ENCODE measurements around the gene PRR20D. TPM values are rescaled to one million over a fixed set of nuclear protein-coding genes. Genes with fewer than 3 reads are reported as not detected.
"Not testable (repeated sequence)": the region's sequence is repeated elsewhere in the genome, so short reads cannot be mapped to it uniquely, and the experiment has no call there.

The PRR20D gene
- not detected for polyA plus RNA-seq (2013, experiment 1 of 2)
- not detected for polyA plus RNA-seq (2013, experiment 2 of 2)

DNA sequence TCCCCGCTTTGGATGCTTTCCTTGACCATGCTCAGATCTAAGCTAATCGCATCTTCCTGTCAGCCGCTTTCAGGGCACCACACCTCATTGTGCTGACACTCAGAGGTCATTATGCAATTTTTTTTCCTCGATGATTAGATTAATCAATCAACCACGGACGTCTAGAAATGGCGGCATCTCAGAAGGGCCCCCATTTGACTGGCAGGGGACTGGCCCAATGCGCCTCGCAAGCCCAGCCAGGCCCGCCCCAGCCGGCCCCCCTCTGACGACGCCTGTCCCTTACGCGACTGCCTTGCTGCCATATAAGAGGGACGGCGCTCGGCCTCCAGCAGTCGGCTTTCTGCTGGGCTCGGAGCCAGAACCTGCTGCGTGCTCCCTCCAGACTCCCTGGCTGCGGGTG lies at the start of gene PRR20D:
Gene PRR20D, plus strand, starts transcription at position 301 of the 400 bp plus-strand sequence. CDS start 387 bp downstream, outside the sequence.
- H3K4me3 ChIP-seq (ENCODE audit: extremely low read depth, insufficient read depth, low read length, poor library complexity, severe bottlenecking); H3K4me1 ChIP-seq (ENCODE audit: control insufficient read depth, insufficient read depth, low read length, poor library complexity, severe bottlenecking); H3K36me3 ChIP-seq (ENCODE audit: control insufficient read depth, insufficient read depth, low read length); H3K27ac ChIP-seq (ENCODE audit: low read depth, low read length, severe bottlenecking); H3K9me3 ChIP-seq (ENCODE audit: control insufficient read depth, low read length): not testable (repeated sequence)
- no CpG with 5 or more reads among the region's 22 CpGs for WGBS, 2 experiments (ENCODE audit: insufficient coverage in 2 of 2)

DNA sequence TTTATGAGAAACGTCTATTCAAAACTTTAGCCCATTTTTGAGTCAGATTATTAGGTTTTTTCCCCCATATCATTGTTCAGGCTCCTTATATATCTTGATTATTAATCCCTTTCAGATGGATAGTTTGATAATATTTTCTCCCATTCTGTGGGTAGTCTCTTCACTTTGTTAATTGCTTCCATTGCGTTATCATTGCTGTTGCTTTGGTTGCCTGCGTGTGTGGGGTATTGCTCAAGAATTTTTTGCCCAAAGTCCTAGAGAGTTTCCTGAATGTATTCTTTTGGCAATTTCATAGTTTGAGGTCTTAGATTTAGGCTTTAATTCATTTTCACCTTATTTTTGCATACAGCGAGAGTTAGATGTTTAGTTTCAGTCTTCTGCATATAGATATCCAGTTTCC lies 45.5 kb upstream of the PRR20D start:
- no peaks in the 10 kb centered on the region for H3K9me3 ChIP-seq (ENCODE audit: control insufficient read depth, low read length)
- H3K36me3 ChIP-seq (ENCODE audit: control insufficient read depth, insufficient read depth, low read length): no peaks in the 10 kb centered on the region

DNA sequence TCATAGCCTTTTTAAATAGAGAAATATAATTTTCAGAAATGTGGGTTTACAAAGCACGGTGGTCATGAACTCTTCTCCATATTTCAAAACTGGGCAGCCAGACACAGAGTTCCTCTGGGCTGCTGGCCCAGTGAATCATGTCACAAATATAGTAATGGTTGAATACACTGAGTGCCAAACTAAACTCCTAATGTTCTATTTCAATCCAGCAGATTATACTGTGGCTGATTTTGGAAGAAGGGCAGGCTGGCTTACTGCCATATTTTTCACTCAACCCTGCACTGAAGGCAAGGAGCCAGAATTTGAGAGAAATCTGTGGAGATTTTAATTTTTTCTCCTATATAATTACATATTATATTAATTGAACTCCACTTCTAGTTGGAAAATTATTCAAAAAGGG lies 36.8 kb upstream of the PRR20D start:
- WGBS, 2 experiments (ENCODE audit: insufficient coverage in 2 of 2): no CpG with 5 or more reads among the region's 1 CpG
- no peaks in the 10 kb centered on the region for H3K4me1 ChIP-seq (ENCODE audit: control insufficient read depth, insufficient read depth, low read length, poor library complexity, severe bottlenecking)
- H3K9me3 ChIP-seq (ENCODE audit: control insufficient read depth, low read length): no peaks in the 10 kb centered on the region
- no peaks in the 10 kb centered on the region for H3K36me3 ChIP-seq (ENCODE audit: control insufficient read depth, insufficient read depth, low read length)
- no peak overlapping the region for H3K4me3 ChIP-seq (ENCODE audit: extremely low read depth, insufficient read depth, low read length, poor library complexity, severe bottlenecking)
- no peak overlapping the region for H3K27ac ChIP-seq (ENCODE audit: low read depth, low read length, severe bottlenecking)

More for the DNA sequence above, 45.5 kb upstream of the PRR20D start:
- Histone ChIP-seq H3K4me1 (ENCODE audit: control insufficient read depth, insufficient read depth, low read length, poor library complexity, severe bottlenecking) (no peaks in the 10 kb centered on the region), H3K27ac (ENCODE audit: low read depth, low read length, severe bottlenecking) (no peak overlapping the region), H3K4me3 (ENCODE audit: extremely low read depth, insufficient read depth, low read length, poor library complexity, severe bottlenecking) (no peak overlapping the region)
- WGBS, 2 experiments (ENCODE audit: insufficient coverage in 2 of 2): no CpG with 5 or more reads among the region's 4 CpGs

DNA sequence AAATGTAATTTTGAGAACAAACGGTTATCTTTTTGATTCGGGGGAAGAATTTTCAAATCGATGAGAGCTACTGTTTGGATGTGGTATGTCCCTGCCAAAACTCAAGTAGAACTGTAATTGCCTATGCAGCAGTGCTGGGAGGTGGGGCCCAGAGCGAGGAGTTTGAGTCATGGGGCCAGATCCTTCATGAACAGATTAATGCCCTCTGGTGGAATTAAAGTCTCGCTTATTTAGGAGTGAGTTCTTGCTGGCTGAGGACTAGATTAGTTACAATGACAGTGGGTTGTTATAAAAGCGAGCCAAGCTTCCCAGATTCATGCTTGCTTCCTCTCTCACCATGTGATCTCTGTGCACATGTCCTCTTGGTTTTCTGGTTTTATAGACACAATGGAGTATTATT lies 31.5 kb upstream of the PRR20D start:
- WGBS, 2 experiments (ENCODE audit: insufficient coverage in 2 of 2): 83 to 93% methylated on average over 2 to 5 of the region's 6 CpGs
- Histone ChIP-seq H3K27ac (ENCODE audit: low read depth, low read length, severe bottlenecking) (no peak overlapping the region), H3K4me3 (ENCODE audit: extremely low read depth, insufficient read depth, low read length, poor library complexity, severe bottlenecking) (no peak overlapping the region), H3K4me1 (ENCODE audit: control insufficient read depth, insufficient read depth, low read length, poor library complexity, severe bottlenecking) (no peaks in the 10 kb centered on the region), H3K36me3 (ENCODE audit: control insufficient read depth, insufficient read depth, low read length) (no peaks in the 10 kb centered on the region), H3K9me3 (ENCODE audit: control insufficient read depth, low read length) (no peaks in the 10 kb centered on the region)

DNA sequence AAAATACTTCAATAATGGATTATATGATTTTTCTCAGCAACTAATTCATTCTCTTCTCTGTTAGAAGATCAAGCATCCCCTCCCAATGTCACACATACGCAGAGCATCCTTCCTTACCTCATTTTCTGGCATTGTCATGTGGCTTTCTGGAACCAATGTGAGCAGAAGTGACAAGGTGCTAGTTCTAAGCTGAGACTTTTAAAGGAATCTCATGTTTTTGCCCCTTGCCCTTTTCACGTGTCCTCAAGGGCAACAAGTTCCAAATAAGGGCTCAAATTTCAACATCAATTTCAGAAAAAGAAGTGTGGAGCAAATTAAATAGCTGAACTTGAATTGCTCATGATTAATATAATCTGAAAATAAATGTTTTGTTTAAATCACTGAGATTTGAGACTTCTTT lies 24.3 kb upstream of the PRR20D start:
- Histone ChIP-seq H3K9me3 (ENCODE audit: control insufficient read depth, low read length) (no peaks in the 10 kb centered on the region), H3K4me1 (ENCODE audit: control insufficient read depth, insufficient read depth, low read length, poor library complexity, severe bottlenecking) (no peaks in the 10 kb centered on the region), H3K4me3 (ENCODE audit: extremely low read depth, insufficient read depth, low read length, poor library complexity, severe bottlenecking) (no peak overlapping the region), H3K27ac (ENCODE audit: low read depth, low read length, severe bottlenecking) (no peak overlapping the region), H3K36me3 (ENCODE audit: control insufficient read depth, insufficient read depth, low read length) (no peaks in the 10 kb centered on the region)
- 60 to 67% methylated on average over 1 of the region's 2 CpGs for WGBS, 2 experiments (ENCODE audit: insufficient coverage in 2 of 2)

DNA sequence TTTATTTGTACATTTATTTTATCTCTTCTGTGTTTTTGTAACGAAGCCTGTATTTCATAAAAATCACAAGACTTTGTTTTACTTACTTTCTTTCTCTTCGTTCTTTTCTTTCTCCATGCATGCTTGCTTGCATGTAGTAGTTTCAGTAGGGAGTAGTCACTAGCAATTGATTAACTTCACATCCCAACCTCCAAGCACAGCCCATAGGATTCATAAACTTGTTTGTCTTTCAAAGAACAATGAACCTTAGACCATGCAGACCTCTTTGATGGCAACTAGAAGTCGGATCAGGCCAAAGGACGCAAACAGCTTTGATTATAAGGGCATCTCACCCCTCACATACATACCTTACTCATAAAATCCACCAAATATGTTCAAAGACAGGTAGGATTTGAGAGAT lies 22.8 kb upstream of the PRR20D start:
- no peaks in the 10 kb centered on the region for H3K36me3 ChIP-seq (ENCODE audit: control insufficient read depth, insufficient read depth, low read length)
- no peaks in the 10 kb centered on the region for H3K9me3 ChIP-seq (ENCODE audit: control insufficient read depth, low read length)
- no peak overlapping the region for H3K27ac ChIP-seq (ENCODE audit: low read depth, low read length, severe bottlenecking)
- no peak overlapping the region for H3K4me3 ChIP-seq (ENCODE audit: extremely low read depth, insufficient read depth, low read length, poor library complexity, severe bottlenecking)
- WGBS, 2 experiments (ENCODE audit: insufficient coverage in 2 of 2): 94% methylated on average over 2 of the region's 4 CpGs; no CpG with 5 or more reads in 1 of the 2 experiments
- no peaks in the 10 kb centered on the region for H3K4me1 ChIP-seq (ENCODE audit: control insufficient read depth, insufficient read depth, low read length, poor library complexity, severe bottlenecking)

DNA sequence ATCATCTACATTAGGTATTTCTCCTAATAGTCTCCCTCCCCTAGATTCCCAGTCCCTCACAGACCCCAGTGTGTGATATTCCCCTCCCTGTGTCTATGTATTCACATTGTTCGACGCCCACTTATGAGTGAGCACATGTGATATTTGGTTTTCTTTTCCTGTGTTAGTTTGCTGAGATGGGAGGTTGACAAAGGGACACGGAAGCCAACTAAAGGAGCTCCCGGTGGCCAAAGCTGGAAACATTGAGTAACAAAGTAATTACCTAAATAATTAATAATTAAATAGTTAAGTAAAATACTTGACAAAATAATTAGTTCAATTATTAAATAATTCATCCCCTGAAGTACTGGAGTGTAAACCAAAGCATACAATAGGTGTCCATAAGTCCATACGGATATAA lies 21.4 kb upstream of the PRR20D start:
- H3K36me3 ChIP-seq (ENCODE audit: control insufficient read depth, insufficient read depth, low read length): no peaks in the 10 kb centered on the region
- H3K9me3 ChIP-seq (ENCODE audit: control insufficient read depth, low read length): no peaks in the 10 kb centered on the region
- H3K4me1 ChIP-seq (ENCODE audit: control insufficient read depth, insufficient read depth, low read length, poor library complexity, severe bottlenecking): no peaks in the 10 kb centered on the region
- WGBS, 2 experiments (ENCODE audit: insufficient coverage in 2 of 2): 100% methylated on average over 1 of the region's 5 CpGs; no CpG with 5 or more reads in 1 of the 2 experiments
- no peak overlapping the region for H3K27ac ChIP-seq (ENCODE audit: low read depth, low read length, severe bottlenecking)
- no peak overlapping the region for H3K4me3 ChIP-seq (ENCODE audit: extremely low read depth, insufficient read depth, low read length, poor library complexity, severe bottlenecking)

DNA sequence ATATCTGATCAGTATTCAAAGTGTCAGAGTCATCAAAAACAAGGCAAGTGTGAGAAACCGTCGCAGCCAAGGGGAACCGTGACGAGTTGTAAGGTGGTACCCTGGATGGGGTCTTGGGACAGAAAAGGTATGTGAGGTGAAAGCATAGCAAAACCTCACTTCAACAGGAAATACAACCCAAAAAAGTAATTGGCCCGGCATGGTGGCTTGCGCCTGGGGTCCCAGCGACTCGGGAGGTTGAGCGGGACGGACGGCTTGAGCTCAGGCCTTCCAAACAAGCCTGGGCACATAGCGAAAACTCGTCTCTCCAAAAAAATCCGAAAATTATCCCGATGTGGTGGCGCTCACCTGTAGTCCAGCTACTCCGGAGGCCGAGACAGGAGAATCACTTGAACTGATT lies 20.7 kb upstream of the PRR20D start:
- not testable (repeated sequence) for H3K36me3 ChIP-seq (ENCODE audit: control insufficient read depth, insufficient read depth, low read length); H3K27ac ChIP-seq (ENCODE audit: low read depth, low read length, severe bottlenecking); H3K9me3 ChIP-seq (ENCODE audit: control insufficient read depth, low read length); H3K4me1 ChIP-seq (ENCODE audit: control insufficient read depth, insufficient read depth, low read length, poor library complexity, severe bottlenecking); H3K4me3 ChIP-seq (ENCODE audit: extremely low read depth, insufficient read depth, low read length, poor library complexity, severe bottlenecking)
- WGBS, 2 experiments (ENCODE audit: insufficient coverage in 2 of 2): no CpG with 5 or more reads among the region's 18 CpGs

DNA sequence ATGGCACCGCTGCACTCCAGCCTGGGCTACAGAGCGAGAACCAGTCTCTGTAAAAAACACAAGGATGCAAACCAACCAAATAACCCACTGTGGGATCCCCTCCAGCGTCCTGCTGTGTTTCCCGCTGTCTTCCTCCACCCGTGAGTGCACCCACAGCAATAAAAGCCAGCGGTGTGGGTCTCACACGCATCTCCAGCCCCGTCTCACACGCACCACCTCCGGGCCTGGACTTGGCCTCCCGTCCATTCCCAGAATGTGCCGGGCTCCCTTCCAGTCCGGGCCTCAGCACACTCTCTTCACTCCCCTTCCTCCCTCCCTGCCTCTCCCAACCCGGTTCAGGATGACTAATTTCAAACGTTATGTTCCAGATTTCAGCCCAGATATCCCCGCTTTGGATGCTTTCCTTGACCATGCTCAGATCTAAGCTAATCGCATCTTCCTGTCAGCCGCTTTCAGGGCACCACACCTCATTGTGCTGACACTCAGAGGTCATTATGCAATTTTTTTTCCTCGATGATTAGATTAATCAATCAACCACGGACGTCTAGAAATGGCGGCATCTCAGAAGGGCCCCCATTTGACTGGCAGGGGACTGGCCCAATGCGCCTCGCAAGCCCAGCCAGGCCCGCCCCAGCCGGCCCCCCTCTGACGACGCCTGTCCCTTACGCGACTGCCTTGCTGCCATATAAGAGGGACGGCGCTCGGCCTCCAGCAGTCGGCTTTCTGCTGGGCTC lies 20.0 kb upstream of the PRR20D start, which contains the start of gene PRR20A:
Gene PRR20A, plus strand, starts transcription at position 684 of the 734 bp plus-strand sequence. CDS start 387 bp downstream, outside the sequence.
- H3K27ac ChIP-seq (ENCODE audit: low read depth, low read length, severe bottlenecking); H3K4me1 ChIP-seq (ENCODE audit: control insufficient read depth, insufficient read depth, low read length, poor library complexity, severe bottlenecking); H3K4me3 ChIP-seq (ENCODE audit: extremely low read depth, insufficient read depth, low read length, poor library complexity, severe bottlenecking); H3K9me3 ChIP-seq (ENCODE audit: control insufficient read depth, low read length); H3K36me3 ChIP-seq (ENCODE audit: control insufficient read depth, insufficient read depth, low read length): not testable (repeated sequence)
- 80% methylated on average over 1 of the region's 34 CpGs; no CpG with 5 or more reads in 1 of the 2 experiments for WGBS, 2 experiments (ENCODE audit: insufficient coverage in 2 of 2)

DNA sequence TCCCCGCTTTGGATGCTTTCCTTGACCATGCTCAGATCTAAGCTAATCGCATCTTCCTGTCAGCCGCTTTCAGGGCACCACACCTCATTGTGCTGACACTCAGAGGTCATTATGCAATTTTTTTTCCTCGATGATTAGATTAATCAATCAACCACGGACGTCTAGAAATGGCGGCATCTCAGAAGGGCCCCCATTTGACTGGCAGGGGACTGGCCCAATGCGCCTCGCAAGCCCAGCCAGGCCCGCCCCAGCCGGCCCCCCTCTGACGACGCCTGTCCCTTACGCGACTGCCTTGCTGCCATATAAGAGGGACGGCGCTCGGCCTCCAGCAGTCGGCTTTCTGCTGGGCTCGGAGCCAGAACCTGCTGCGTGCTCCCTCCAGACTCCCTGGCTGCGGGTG lies 13.2 kb upstream of the PRR20D start, which contains the start of gene PRR20B:
Gene PRR20B, plus strand, starts transcription at position 301 of the 400 bp plus-strand sequence. CDS start 387 bp downstream, outside the sequence.
- H3K27ac ChIP-seq (ENCODE audit: low read depth, low read length, severe bottlenecking); H3K4me3 ChIP-seq (ENCODE audit: extremely low read depth, insufficient read depth, low read length, poor library complexity, severe bottlenecking); H3K36me3 ChIP-seq (ENCODE audit: control insufficient read depth, insufficient read depth, low read length); H3K9me3 ChIP-seq (ENCODE audit: control insufficient read depth, low read length); H3K4me1 ChIP-seq (ENCODE audit: control insufficient read depth, insufficient read depth, low read length, poor library complexity, severe bottlenecking): not testable (repeated sequence)
- no CpG with 5 or more reads among the region's 22 CpGs for WGBS, 2 experiments (ENCODE audit: insufficient coverage in 2 of 2)

DNA sequence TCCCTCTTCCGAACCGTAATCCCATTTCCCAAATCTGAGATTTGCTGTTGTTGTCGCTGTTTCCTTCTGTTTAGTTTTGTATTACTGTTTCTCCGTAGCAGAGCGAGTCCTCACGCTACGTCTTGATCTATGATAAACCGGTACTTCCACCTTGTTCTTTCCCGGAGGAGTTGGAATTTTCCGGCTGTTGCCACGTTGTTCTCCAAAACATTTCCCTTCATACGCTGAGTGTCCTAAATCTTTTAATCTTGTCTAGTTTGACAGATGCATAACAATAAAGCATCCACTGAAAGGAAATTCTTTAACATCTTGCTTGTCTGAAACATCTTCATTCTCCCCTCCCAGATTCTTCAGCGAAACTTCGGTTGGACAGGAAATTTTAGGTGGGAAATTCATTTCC lies 12.3 kb upstream of the PRR20D start:
- not testable (repeated sequence) for H3K9me3 ChIP-seq (ENCODE audit: control insufficient read depth, low read length); H3K36me3 ChIP-seq (ENCODE audit: control insufficient read depth, insufficient read depth, low read length); H3K4me3 ChIP-seq (ENCODE audit: extremely low read depth, insufficient read depth, low read length, poor library complexity, severe bottlenecking); H3K27ac ChIP-seq (ENCODE audit: low read depth, low read length, severe bottlenecking); H3K4me1 ChIP-seq (ENCODE audit: control insufficient read depth, insufficient read depth, low read length, poor library complexity, severe bottlenecking)
- WGBS, 2 experiments (ENCODE audit: insufficient coverage in 2 of 2): 96 to 97% methylated on average over 5 of the region's 14 CpGs

Data from mesodermal cell (in vitro differentiated cells).